HG03571 (cell line): ENCODE data around the gene PRR16.

Experiments used
- ATAC-seq: cut with Tn5 transposase; IDR thresholded peaks from one replicate; pipeline ENCODE4 v1.9.1; 2021; ENCODE audit not compliant: unreplicated experiment

The PRR16 gene

GRCh38 chr5:120463006-120463680 lies 957 bp upstream of the PRR16 start:
- ATAC-seq, result no peak

GRCh38 chr5:120464627-120465435 lies 731 bp downstream of the PRR16 start:
- ATAC-seq, result no peak

GRCh38 chr5:120465436-120465961 lies 1.4 kb downstream of the PRR16 start:
- no peak for ATAC-seq

DNA sequence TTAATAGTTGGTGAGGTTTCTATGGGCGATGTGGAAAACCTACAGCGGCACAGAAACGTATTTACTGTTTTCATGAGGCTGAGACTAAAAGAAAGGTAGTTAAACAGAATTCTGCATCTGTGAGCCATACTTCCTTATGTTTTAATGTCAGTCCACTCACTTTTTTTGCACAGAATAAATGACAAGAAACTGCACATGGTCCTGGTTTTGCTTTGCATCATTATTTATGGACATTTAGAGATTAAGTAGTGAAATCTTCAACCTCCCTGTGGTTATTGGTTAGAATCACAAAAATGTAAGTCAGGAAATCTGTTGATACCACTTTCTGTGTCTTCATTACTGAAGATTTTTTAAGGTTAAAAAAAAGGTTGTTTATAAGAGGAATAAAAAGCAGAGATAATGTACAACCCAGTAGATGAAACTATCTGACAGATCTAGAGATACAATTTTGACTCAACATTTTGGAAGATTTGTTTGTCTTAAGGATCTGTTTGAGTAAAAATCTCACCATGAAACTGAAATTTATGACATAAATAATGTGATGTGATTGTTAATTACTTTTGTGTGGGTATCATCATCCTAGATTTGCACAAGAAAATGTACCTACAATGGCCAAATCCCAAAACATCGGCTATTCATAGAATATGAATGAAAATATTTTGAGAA lies 2.4 kb downstream of the PRR16 start:
- no peak for ATAC-seq

DNA sequence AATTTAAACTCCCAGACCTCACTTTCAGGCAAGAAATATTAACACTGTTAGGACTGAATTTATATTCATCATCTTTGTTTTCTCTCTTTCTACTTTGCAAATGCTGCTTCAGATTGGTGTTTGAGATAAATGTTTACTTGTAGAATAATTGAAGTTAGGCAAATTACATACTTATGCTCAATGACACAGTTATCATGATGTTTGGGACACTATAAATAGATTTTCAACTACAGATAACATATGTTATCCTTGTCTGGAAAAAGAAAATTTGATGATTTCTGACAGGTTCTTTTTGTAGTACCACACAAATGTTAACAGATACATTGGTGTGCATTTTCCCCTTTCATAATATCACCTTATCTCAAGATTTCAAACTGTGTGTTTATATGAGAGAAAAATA lies 7.9 kb downstream of the PRR16 start:
- ATAC-seq, result no peak

GRCh38 chr5:120472911-120473310 lies 8.8 kb downstream of the PRR16 start:
- no peak for ATAC-seq

- ATAC-seq, result no peak
These were observed 9.2 kb downstream of the PRR16 start for GRCh38 chr5:120473332-120473731.

GRCh38 chr5:120476063-120476462 lies 12.0 kb downstream of the PRR16 start:
- no peak for ATAC-seq

- no peak for ATAC-seq
These were observed 15.0 kb downstream of the PRR16 start for GRCh38 chr5:120479066-120479465.

DNA sequence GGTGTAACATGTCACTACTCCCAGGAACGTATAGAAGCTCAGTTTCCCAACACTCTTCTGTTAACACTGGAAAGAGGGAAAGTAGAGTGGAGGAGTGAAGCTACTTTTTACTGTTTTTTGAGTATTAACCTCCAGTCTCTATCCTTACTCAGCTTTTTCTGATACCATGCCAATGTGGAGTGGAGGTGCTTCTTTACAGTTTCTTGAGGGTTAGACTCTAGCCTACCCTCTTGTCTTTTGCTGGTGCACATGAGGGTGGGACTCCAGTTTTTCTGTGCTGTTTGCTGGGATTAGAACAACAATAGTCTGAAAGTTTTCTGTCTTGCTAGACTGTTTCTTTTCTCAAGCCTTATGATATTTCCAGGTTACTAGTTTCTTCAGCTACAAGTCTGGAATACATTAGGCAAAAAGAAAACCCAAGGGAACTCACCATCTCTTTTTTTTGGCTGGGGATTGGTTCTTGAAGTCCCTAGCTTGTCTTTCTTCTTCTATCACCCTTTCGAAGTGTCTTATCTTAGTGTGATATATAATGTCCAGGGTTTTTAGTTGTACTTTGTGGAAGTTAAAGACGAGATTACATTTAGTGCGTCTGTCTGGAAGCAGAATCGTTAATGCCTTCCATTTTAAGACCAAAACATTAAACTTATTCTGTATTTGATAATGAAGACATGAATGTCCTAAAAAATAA lies 35.9 kb downstream of the PRR16 start:
- ATAC-seq, result no peak

- ATAC-seq, result no peak
These were observed 38.4 kb downstream of the PRR16 start for GRCh38 chr5:120502531-120502930.

DNA sequence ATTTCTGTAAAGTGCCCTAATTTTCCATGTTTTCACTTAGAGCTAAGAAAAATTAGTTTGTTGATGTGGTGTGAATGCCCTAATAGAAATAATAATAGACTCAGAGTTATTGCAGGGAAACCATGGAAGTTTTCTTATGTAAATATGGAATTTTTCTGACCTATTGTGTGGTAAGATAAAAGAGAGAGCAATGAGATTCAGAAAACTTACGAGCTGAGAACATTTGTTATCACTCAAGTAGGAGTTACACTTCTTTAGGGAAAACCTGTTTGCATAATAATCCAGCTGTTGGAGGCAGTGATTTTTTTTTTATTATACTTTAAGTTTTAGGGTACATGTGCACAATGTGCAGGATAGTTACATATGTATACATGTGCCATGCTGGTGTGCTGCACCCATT lies 39.2 kb downstream of the PRR16 start:
- ATAC-seq, result no peak

DNA sequence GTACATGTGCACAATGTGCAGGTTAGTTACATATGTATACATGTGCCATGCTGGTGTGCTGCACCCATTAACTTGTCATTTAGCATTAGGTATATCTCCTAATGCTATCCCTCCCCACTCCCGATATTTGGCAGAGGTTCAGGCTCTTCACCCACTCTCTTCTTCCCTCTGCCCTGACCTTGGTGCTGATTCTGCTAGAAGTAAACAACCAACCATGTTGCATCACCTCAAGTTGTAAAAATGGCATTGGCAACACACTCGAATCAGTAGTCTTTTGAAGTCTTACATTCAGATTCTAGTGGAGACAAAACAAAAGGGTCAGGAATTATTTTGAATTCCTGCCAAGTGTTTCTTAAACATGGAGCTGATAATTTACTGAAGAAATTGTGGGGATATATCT lies 40.0 kb downstream of the PRR16 start:
- ATAC-seq, result no peak

GRCh38 chr5:120507197-120507596 lies 43.1 kb downstream of the PRR16 start:
- no peak for ATAC-seq

- no peak for ATAC-seq
These were observed 43.8 kb downstream of the PRR16 start for GRCh38 chr5:120507800-120508463.

GRCh38 chr5:120509053-120509452 lies 45.0 kb downstream of the PRR16 start:
- ATAC-seq, result no peak

DNA sequence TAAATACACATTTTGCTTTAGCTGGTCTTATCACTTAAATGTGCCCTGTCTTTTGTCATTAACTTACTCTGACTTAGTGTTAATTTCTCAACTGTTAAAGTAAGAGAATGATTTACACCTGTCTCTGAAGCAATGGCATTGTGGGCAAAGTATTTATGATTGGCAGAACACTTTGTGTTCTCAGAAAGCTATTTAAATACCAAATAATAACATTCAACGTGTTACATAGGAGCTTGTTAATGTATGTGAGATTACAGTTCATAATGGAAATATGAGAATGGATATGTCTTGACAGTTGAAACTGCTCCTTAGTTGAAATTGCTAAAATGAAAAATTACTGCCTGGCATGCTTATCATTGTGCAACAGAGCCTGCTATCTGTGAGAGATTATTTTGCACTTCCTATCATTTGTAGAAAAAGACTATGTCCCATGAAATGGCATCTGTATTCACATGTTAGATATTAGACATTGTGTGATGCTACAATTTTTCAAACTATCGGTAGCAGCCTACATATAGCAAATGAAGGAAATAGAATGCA lies 46.1 kb downstream of the PRR16 start:
- ATAC-seq, result no peak

GRCh38 chr5:120510994-120511686 lies 47.0 kb downstream of the PRR16 start:
- ATAC-seq, result no peak

GRCh38 chr5:120512068-120512467 lies 48.0 kb downstream of the PRR16 start:
- ATAC-seq, result no peak
